Activated effector memory CD4-positive, alpha-beta T cell treated with anti-CD3 and anti-CD28 coated beads, Interleukin-2, amount 50 U/mL, for 16 hours (primary cell): Measurements from ENCODE around the gene GRN.
"Not testable (repeated sequence)": the region's sequence is repeated elsewhere in the genome, so short reads cannot be mapped to it uniquely, and the experiment has no call there.

Experiments used
- DNase-seq: peaks from one replicate; pipeline ENCODE4 v3.0.0-alpha.2; 2020

Gene GRN

GRCh38 chr17:44362459-44362948, 17.4 kb downstream of the GRN start:
- no peak for DNase-seq

GRCh38 chr17:44362949-44363612, 18.0 kb downstream of the GRN start:
- no peak for DNase-seq

- peak; percentile 87 for DNase-seq
Observed at GRCh38 chr17:44363613-44364159, 18.6 kb downstream of the GRN start, which contains the start of gene FAM171A2. TSS of gene FAM171A2 (minus strand) at chr17:44363853. CDS start at chr17:44363714, 139 bp downstream.

- DNase-seq: not testable (repeated sequence)
Observed at GRCh38 chr17:44365051-44365450, 19.9 kb downstream of the GRN start.

- no peak for DNase-seq
Observed at GRCh38 chr17:44367231-44367979, 22.3 kb downstream of the GRN start.

- not testable (repeated sequence) for DNase-seq
Observed at GRCh38 chr17:44368391-44369243, 23.5 kb downstream of the GRN start.

- not testable (repeated sequence) for DNase-seq
Observed at GRCh38 chr17:44369414-44370023, 24.4 kb downstream of the GRN start.

- no peak for DNase-seq
Observed at GRCh38 chr17:44372036-44372435, 26.9 kb downstream of the GRN start.

- no peak for DNase-seq
Observed at GRCh38 chr17:44374306-44375195, 29.4 kb downstream of the GRN start.

GRCh38 chr17:44375196-44376017, 30.3 kb downstream of the GRN start:
- DNase-seq: no peak

GRCh38 chr17:44376124-44376523, 31.0 kb downstream of the GRN start:
- no peak for DNase-seq

- no peak for DNase-seq
Observed at GRCh38 chr17:44376779-44377178, 31.7 kb downstream of the GRN start.

GRCh38 chr17:44378171-44378705, 33.1 kb downstream of the GRN start:
- DNase-seq: no peak

GRCh38 chr17:44379887-44380286, 34.8 kb downstream of the GRN start:
- no peak for DNase-seq

- DNase-seq: no peak
Observed at GRCh38 chr17:44380767-44381166, 35.7 kb downstream of the GRN start.

- DNase-seq: no peak
Observed at GRCh38 chr17:44381810-44382305, 36.8 kb downstream of the GRN start.

- peak; percentile 44 for DNase-seq
Observed at GRCh38 chr17:44382917-44383316, 37.8 kb downstream of the GRN start.

GRCh38 chr17:44383363-44383762, 38.3 kb downstream of the GRN start:
- DNase-seq: peak; percentile 54

- DNase-seq: no peak
Observed at GRCh38 chr17:44383861-44384260, 38.8 kb downstream of the GRN start.

- DNase-seq: no peak
Observed at GRCh38 chr17:44384281-44384822, 39.2 kb downstream of the GRN start.
